ENCODE data around the gene PRPF19. TPM values are rescaled to one million over a fixed set of nuclear protein-coding genes. Genes with fewer than 3 reads are reported as not detected.

Gene PRPF19
- total and polyA plus RNA-seq, 2 of the 13 experiments (the other 11 are each of a cell fraction or from before 2014, with no cell fraction given): 27.4 to 91.1 TPM

DNA sequence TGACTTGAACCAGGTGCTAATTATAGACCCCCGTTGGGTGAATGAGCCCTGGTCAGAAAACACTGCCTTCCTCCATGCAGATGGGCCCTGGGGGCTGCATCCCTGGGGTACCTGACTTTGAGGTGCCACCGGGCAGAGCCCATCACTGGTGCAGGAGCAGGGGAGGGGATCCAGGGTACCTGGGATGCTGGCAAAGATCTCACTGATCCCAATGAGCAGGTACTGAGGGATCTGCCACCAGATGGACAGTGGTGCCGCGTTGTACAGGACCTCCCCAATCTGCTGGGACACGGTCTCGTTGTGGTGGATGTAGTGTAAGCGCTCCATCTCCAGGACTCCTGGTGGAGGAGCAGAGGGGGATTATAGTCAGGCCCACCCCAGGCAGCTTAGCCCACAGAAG lies 32.9 kb upstream of the PRPF19 start (continued):
- TF ChIP-seq ZNF629 (CRISPR knock-in tag; conservative IDR thresholded peaks at IDR 0.05) (no peak), NFYB (CRISPR knock-in tag; IDR thresholded peaks at IDR 0.05) (no peak)

DNA sequence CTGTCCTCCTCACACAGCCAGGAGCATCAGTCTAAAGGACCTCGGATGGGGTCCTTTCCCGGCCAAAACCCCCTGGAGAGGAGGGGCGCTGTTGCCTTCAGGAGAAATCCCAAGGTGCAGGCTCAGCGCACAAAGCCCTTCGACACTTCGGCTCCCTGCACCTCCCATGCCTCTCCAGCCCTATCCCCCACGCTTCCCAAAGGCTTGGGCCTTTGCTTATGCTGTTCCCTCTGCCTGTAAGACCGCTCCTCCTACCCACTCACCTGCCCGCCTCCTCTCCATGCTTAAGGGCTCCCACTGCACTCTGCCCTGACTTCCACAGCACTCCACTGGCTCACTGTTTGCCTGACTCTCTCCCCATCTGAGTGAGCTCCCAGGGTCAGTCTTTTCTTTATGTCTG lies 32.1 kb upstream of the PRPF19 start:
- no peak for ATAC-seq
- Histone ChIP-seq H3K27me3 (ENCODE audit: control insufficient read depth in 1 of 2, insufficient read depth in 2 of 2, low read length in 2 of 2) (peaks cover 0 to 2% of the 10 kb centered on the region in 2 experiments; a peak in 2 of 5 replicates), H2AFZ (ENCODE audit: low read length) (no peak overlapping the region), H3K4me1 (ENCODE audit: insufficient read depth, low read length) (no peaks in the 10 kb centered on the region), H3K9me3 (ENCODE audit: low read length) (no peaks in the 10 kb centered on the region), H3K9ac (ENCODE audit: insufficient read depth, low read depth, low read length) (no peak overlapping the region), H3K36me3 (replicated peaks in 1 of 2; ENCODE audit: control insufficient read depth in 1 of 2, insufficient read depth in 2 of 2, low read length in 2 of 2) (no peaks in the 10 kb centered on the region), H3K4me2 (ENCODE audit: low read depth, low read length) (no peak overlapping the region), H3K4me3 (replicated peaks in 1 of 3; ENCODE audit: insufficient read depth in 1 of 3, low read depth in 2 of 3, low read length in 3 of 3) (no peak overlapping the region), H3K27ac (ENCODE audit: extremely low read length, insufficient read depth, low read length) (no peak overlapping the region), H4K20me1 (ENCODE audit: insufficient read depth, low read length) (no peaks in the 10 kb centered on the region), H3K79me2 (ENCODE audit: insufficient read depth, low read length) (no peaks in the 10 kb centered on the region)
- ChIA-PET POLR2A (interaction anchor here (0.7 kb wide), 1 partner anchor 9 kb away, joined by 3 read pairs; no protein-coding TSS in a partner anchor), CTCF (ENCODE audit: low intra/inter-chr PET ratio, low total read pairs) (no interaction called here)
- 69% methylated on average over 9 of the region's 9 CpGs for WGBS (ENCODE audit: low lambda C conversion rate)
- no peak for DNase-seq (ENCODE audit: low spot score)
- in situ Hi-C loops (cut with HindIII; ENCODE audit: extremely low pct_ligation_motif_present, low pct_unique_long_range_greater_than_20kb) (no loop called here), intact Hi-C loops (cut with micrococcal nuclease; ENCODE audit: unreplicated experiment) (no loop called here)
- BruUV-seq (replicated peaks): no TSS peak
- no peak for FAIRE-seq
- TF ChIP-seq GLI4 (CRISPR knock-in tag; IDR thresholded peaks at IDR 0.05; ENCODE audit: borderline replicate concordance): no peak
- TF ChIP-seq MXD1 (CRISPR knock-in tag; IDR thresholded peaks at IDR 0.05): no peak
- no peak for TF ChIP-seq MEIS1 (CRISPR knock-in tag; IDR thresholded peaks at IDR 0.05; ENCODE audit: borderline replicate concordance)
- no peak for TF ChIP-seq ZNF484 (CRISPR knock-in tag; IDR thresholded peaks at IDR 0.05; ENCODE audit: borderline replicate concordance, low read depth)
- no peak for TF ChIP-seq HOXA5 (CRISPR knock-in tag; IDR thresholded peaks at IDR 0.05)
- no peak for TF ChIP-seq ZNF772 (CRISPR knock-in tag; IDR thresholded peaks at IDR 0.05)
- no peak for TF ChIP-seq HMG20A (CRISPR knock-in tag; IDR thresholded peaks at IDR 0.05; ENCODE audit: borderline replicate concordance)
- no peak for TF ChIP-seq NFE2L2 (IDR thresholded peaks at IDR 0.05; ENCODE audit: low read length)
- no peak for TF ChIP-seq ZNF501 (CRISPR knock-in tag; IDR thresholded peaks at IDR 0.05)
- TF ChIP-seq DPF2 (CRISPR knock-in tag; IDR thresholded peaks at IDR 0.05; ENCODE audit: borderline replicate concordance, low read depth): no peak
- TF ChIP-seq ZNF576 (CRISPR knock-in tag; IDR thresholded peaks at IDR 0.05): no peak
- TF ChIP-seq, protein P1, sequence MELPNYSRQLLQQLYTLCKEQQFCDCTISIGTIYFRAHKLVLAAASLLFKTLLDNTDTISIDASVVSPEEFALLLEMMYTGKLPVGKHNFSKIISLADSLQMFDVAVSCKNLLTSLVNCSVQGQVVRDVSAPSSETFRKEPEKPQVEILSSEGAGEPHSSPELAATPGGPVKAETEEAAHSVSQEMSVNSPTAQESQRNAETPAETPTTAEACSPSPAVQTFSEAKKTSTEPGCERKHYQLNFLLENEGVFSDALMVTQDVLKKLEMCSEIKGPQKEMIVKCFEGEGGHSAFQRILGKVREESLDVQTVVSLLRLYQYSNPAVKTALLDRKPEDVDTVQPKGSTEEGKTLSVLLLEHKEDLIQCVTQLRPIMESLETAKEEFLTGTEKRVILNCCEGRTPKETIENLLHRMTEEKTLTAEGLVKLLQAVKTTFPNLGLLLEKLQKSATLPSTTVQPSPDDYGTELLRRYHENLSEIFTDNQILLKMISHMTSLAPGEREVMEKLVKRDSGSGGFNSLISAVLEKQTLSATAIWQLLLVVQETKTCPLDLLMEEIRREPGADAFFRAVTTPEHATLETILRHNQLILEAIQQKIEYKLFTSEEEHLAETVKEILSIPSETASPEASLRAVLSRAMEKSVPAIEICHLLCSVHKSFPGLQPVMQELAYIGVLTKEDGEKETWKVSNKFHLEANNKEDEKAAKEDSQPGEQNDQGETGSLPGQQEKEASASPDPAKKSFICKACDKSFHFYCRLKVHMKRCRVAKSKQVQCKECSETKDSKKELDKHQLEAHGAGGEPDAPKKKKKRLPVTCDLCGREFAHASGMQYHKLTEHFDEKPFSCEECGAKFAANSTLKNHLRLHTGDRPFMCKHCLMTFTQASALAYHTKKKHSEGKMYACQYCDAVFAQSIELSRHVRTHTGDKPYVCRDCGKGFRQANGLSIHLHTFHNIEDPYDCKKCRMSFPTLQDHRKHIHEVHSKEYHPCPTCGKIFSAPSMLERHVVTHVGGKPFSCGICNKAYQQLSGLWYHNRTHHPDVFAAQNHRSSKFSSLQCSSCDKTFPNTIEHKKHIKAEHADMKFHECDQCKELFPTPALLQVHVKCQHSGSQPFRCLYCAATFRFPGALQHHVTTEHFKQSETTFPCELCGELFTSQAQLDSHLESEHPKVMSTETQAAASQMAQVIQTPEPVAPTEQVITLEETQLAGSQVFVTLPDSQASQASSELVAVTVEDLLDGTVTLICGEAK (IDR thresholded peaks at IDR 0.05): no peak
- TF ChIP-seq, protein P1 (CRISPR knock-in tag; IDR thresholded peaks at IDR 0.05): no peak
- no peak for TF ChIP-seq TOPORS (CRISPR knock-in tag; IDR thresholded peaks at IDR 0.05)

Data from HepG2 (cell line).